K562 (cell line): ENCODE measurements around the gene PTGER3. TPM values are rescaled to one million over a fixed set of nuclear protein-coding genes. Genes with fewer than 3 reads are reported as not detected.
A peak's percentile ranks its signal among the peaks of the same experiment; 100 is the strongest.

ENCODE experiments used
- ATAC-seq: fragments of 200-7000 bp; cut with Tn5 transposase; 3 replicates; pipeline ENCODE4 v1.9.1; 2020; ENCODE audit warnings: moderate library complexity
- BruUV-seq: library from RNA; stranded (reverse); fragments of 400-500 nt; replicated peaks from 2 replicates; lab custom pipeline; 2021; lab: Mats Ljungman, UMichigan
- CTCF ChIA-PET: fragments of 300-600 bp; formaldehyde crosslinking; extraction: SDS; loops from one replicate; lab custom pipeline; 2021; ENCODE audit warnings: low intra/inter-chr PET ratio; lab: Yijun Ruan, JAX
- POLR2A ChIA-PET: fragments of 300-600, 350-650 bp; sonication (Branson Sonifier 250); formaldehyde crosslinking; extraction: SDS; loops from one replicate; lab custom pipeline; 2021; ENCODE audit warnings: antibody characterized with exemption, inconsistent platforms; lab: Yijun Ruan, JAX
- DNase-seq, 4 experiments: peaks; one replicate each; pipeline versions ENCODE4 v3.0.0 to v3.0.0-alpha.2; 2011 to 2018; ENCODE audit warnings: low spot score in 3 of 4, mixed read lengths in 3 of 4; ENCODE audit errors: extremely low read depth in 1 of 4
- FAIRE-seq: peaks from 2 replicates; lab custom pipeline; 2011; peaks lifted over from hg19 to GRCh38; lab: Jason Lieb, UNC
- H2AFZ ChIP-seq: 2 replicates; pipeline ENCODE4 v1.6.0; 2011; ENCODE audit warnings: low read depth, low read length, control low read depth, inconsistent platforms
- H3K27ac ChIP-seq: fragments of 200-600 bp; 3 replicates; pipeline ENCODE4 v1.8.0; 2011; ENCODE audit warnings: low read depth, mild to moderate bottlenecking, control low read depth, inconsistent platforms, low read length, moderate library complexity, mixed read lengths; ENCODE audit errors: extremely low read depth
- H3K27me3 ChIP-seq, 2 experiments: fragments of 300-600 bp in 1 of 2; 2 replicates in 1 of 2; 3 replicates in 1 of 2; pipeline versions ENCODE4 v1.6.0 to v1.8.0; 2011; ENCODE audit warnings: inconsistent platforms in 2 of 2, low read length in 2 of 2, mild to moderate bottlenecking in 1 of 2, mixed read lengths in 1 of 2, moderate library complexity in 1 of 2; ENCODE audit not compliant: control insufficient read depth in 2 of 2, insufficient read depth in 2 of 2
- H3K36me3 ChIP-seq: fragments of 300-600 bp; 3 replicates; pipeline ENCODE4 v1.8.0; 2011; ENCODE audit warnings: mild to moderate bottlenecking, low read length, inconsistent platforms; ENCODE audit not compliant: control insufficient read depth, insufficient read depth
- H3K4me1 ChIP-seq, 2 experiments: fragments of 200-600 bp in 1 of 2; replicated peaks in 1 of 2; 2 replicates in 1 of 2; 3 replicates in 1 of 2; pipeline versions ENCODE4 v1.5.1 to v1.8.0; 2011; ENCODE audit warnings: inconsistent platforms in 2 of 2, low read length in 2 of 2, mild to moderate bottlenecking in 1 of 2, mixed read lengths in 1 of 2, moderate library complexity in 1 of 2; ENCODE audit not compliant: control insufficient read depth in 2 of 2, insufficient read depth in 2 of 2
- H3K4me2 ChIP-seq: 2 replicates; pipeline ENCODE4 v1.6.1; 2011; ENCODE audit warnings: low read length, control low read depth, inconsistent platforms, mixed read lengths; ENCODE audit not compliant: insufficient read depth
- H3K4me3 ChIP-seq: fragments of 200-600 bp; sonication (generic), shearing (Covaris generic); 2 replicates; pipeline ENCODE4 v1.5.1; 2016; ENCODE audit warnings: control low read depth, inconsistent platforms
- H3K79me2 ChIP-seq: fragments of 200-600 bp; 3 replicates; pipeline ENCODE4 v1.8.0; 2011; ENCODE audit warnings: low read length, inconsistent platforms; ENCODE audit not compliant: control insufficient read depth, insufficient read depth
- H3K9ac ChIP-seq, 2 experiments: 2 replicates each; pipeline versions ENCODE4 v1.6.0 to v1.6.1; 2011; ENCODE audit warnings: low read depth in 2 of 2, low read length in 2 of 2, control low read depth in 1 of 2, inconsistent platforms in 1 of 2, mild to moderate bottlenecking in 1 of 2, mixed read lengths in 1 of 2; ENCODE audit not compliant: insufficient read depth in 1 of 2
- H3K9me1 ChIP-seq: one replicate; pipeline ENCODE4 v1.6.0; 2011; ENCODE audit warnings: inconsistent platforms, mild to moderate bottlenecking, low read length, moderate library complexity; ENCODE audit not compliant: control insufficient read depth, insufficient read depth
- H3K9me3 ChIP-seq: replicated peaks from 2 replicates; pipeline ENCODE4 v1.5.1; 2011; ENCODE audit warnings: low read depth, low read length, inconsistent platforms; ENCODE audit not compliant: control insufficient read depth, insufficient read depth
- H4K20me1 ChIP-seq: replicated peaks from 2 replicates; pipeline ENCODE4 v1.6.1; 2011; ENCODE audit warnings: low read length, inconsistent platforms, mixed read lengths; ENCODE audit not compliant: control insufficient read depth, insufficient read depth
- ARID2 ChIP-seq: fragments of 450-650 bp; IDR thresholded peaks from 2 replicates; pipeline ENCODE4 v1.6.1; 2017; ENCODE audit warnings: antibody characterized with exemption, mild to moderate bottlenecking
- FOSL1 ChIP-seq: fragments of 200-800 bp; sonication (Bioruptor generic); conservative IDR thresholded peaks from 2 replicates; pipeline ENCODE4 v1.6.1; 2016; ENCODE audit warnings: missing genetic modification characterization, missing compliant biosample characterization
- GABPB2 ChIP-seq: fragments of 250-450 bp; sonication (Bioruptor Pico); conservative IDR thresholded peaks from 2 replicates; pipeline ENCODE4 v1.5.1; 2021; ENCODE audit warnings: mild to moderate bottlenecking
- MAFG ChIP-seq: fragments of 450-650 bp; conservative IDR thresholded peaks from 2 replicates; pipeline ENCODE4 v1.6.1; 2016; ENCODE audit warnings: missing genetic modification characterization, missing compliant biosample characterization
- MCM2 ChIP-seq: fragments of 450-650 bp; IDR thresholded peaks from 2 replicates; pipeline ENCODE4 v1.6.1; 2017; ENCODE audit warnings: low read depth, mild to moderate bottlenecking
- MED1 ChIP-seq: sonication (generic); formaldehyde crosslinking; IDR thresholded peaks from 2 replicates; pipeline ENCODE4 v1.8.1; 2023; ENCODE audit warnings: missing genetic modification reagents, borderline replicate concordance
- NFXL1 ChIP-seq: fragments of 450-650 bp; formaldehyde crosslinking; IDR thresholded peaks from 2 replicates; pipeline ENCODE4 v1.4.0; 2021; ENCODE audit warnings: mild to moderate bottlenecking
- NKRF ChIP-seq: fragments of 450-650 bp; IDR thresholded peaks from 2 replicates; pipeline ENCODE4 v1.6.1; 2016; ENCODE audit warnings: borderline replicate concordance
- RAD51 ChIP-seq: fragments of 450-650 bp; IDR thresholded peaks from 2 replicates; pipeline ENCODE4 v1.7.1; 2016; ENCODE audit warnings: low read depth, mild to moderate bottlenecking, borderline replicate concordance
- SLC30A9 ChIP-seq: fragments of 250-450 bp; sonication (Bioruptor Pico); IDR thresholded peaks from 2 replicates; pipeline ENCODE4 v1.8.0; 2022; ENCODE audit warnings: mild to moderate bottlenecking, moderate library complexity
- U2AF2 ChIP-seq: fragments of 200-400 bp; formaldehyde crosslinking; optimal IDR thresholded peaks from 2 replicates; pipeline ENCODE3; 2017; ENCODE audit warnings: low read depth, mild to moderate bottlenecking, low read length
- ZNF785 ChIP-seq: fragments of 250-450 bp; sonication (Bioruptor Pico); IDR thresholded peaks from 2 replicates; pipeline ENCODE4 v1.4.0; 2020; ENCODE audit warnings: mild to moderate bottlenecking
- WGBS: fragments of 100-300 bp; shearing (Covaris generic); methylation state at CpG from one replicate; pipeline ENCODE4 v1.1.6; 2016; ENCODE audit warnings: low coverage, mixed read lengths; ENCODE audit not compliant: insufficient coverage; ENCODE audit errors: missing lambda C conversion rate; 5-methylcytosine and 5-hydroxymethylcytosine counted together
- in situ Hi-C: fragments of 300-500 bp; cut with MboI; formaldehyde crosslinking; loops from 4 replicates; pipeline ENCODE4 v1.15.0; 2018; ENCODE audit warnings: inconsistent platforms, mixed read lengths
- intact Hi-C: fragments of 100-400 bp; cut with micrococcal nuclease; formaldehyde crosslinking; loops from 2 replicates; pipeline ENCODE4 v1.14.2; 2022
- polyA plus RNA-seq, 8 experiments: library from polyadenylated mRNA; depleted of rRNA in 4 of 8; stranded (reverse) in 5 of 8; unstranded in 3 of 8; fragments of >200 nt; fragmentation: Nextera tagmentation in 2 of 8; fragmentation: Illumina TruSeq in 1 of 8; extraction: Ambion mirVana in 2 of 8; extraction: Trizol in 1 of 8; gene quantifications; 2 replicates each; pipeline versions ENCODE4 v1.2.1 to v1.2.3, GENCODE V29; 2011 to 2014; ENCODE audit warnings: inconsistent platforms in 1 of 8, missing spikeins in 1 of 8
- total RNA-seq, 7 experiments: library from RNA; depleted of rRNA in 6 of 7; stranded (reverse); fragments of >200 nt in 6 of 7; fragmentation: Illumina TruSeq in 2 of 7; extraction: Trizol in 2 of 7; gene quantifications; 2 replicates each; pipeline versions ENCODE4 v1.2.1 to v1.2.3, GENCODE V29; 2011 to 2021; ENCODE audit warnings: low replicate concordance in 1 of 7

PTGER3 gene
- total and polyA plus RNA-seq, 9 of the 15 experiments (the other 6 are each of a cell fraction or from before 2014, with no cell fraction given) = 3.8 to 28.5 (median 14.2) TPM

- TF ChIP-seq NKRF = no peak
- TF ChIP-seq ARID2 = no peak
- no peak for TF ChIP-seq MED1 (CRISPR knock-in tag)
- TF ChIP-seq SLC30A9 (CRISPR knock-in tag) = no peak
- TF ChIP-seq U2AF2 = no peak
- no peak for TF ChIP-seq ZNF785 (CRISPR knock-in tag)
- no peak for TF ChIP-seq MCM2
Measured at GRCh38 chr1:71018791-71019190, 28.8 kb downstream of the PTGER3 start (continued).

GRCh38 chr1:71015745-71016144, 31.9 kb downstream of the PTGER3 start:
- peaks cover 0 to 7% of the 10 kb centered on the region in 2 experiments; a peak in 2 of 5 replicates for H3K4me1 ChIP-seq
- H3K4me3 ChIP-seq = no peak overlapping the region
- 72% methylated on average over 5 of the region's 5 CpGs for WGBS
- DNase-seq = no peak
- H4K20me1 ChIP-seq = no peaks in the 10 kb centered on the region
- H3K27ac ChIP-seq = no peak overlapping the region
- peaks cover 68% of the 10 kb centered on the region for H3K79me2 ChIP-seq
- no TSS peak for BruUV-seq
- FAIRE-seq = no peak
- H3K9me1 ChIP-seq = no peaks in the 10 kb centered on the region
- TF ChIP-seq MAFG (tag) (0 out of 2 replicates have a peak, but pooled peaks have one; percentile 2), GABPB2 (CRISPR knock-in tag) (no peak), FOSL1 (tag) (0 out of 2 replicates have a peak, but pooled peaks have one; percentile 1), NFXL1 (no peak), RAD51 (no peak)
- in situ Hi-C loops = no loop called here
- H3K36me3 ChIP-seq = peaks cover 24% of the 10 kb centered on the region
- ChIA-PET CTCF (no interaction called here), POLR2A (no interaction called here)
- no peak overlapping the region for H3K9ac ChIP-seq
- no peak for ATAC-seq
- intact Hi-C loops = no loop called here
- H3K9me3 ChIP-seq = no peaks in the 10 kb centered on the region
- H3K27me3 ChIP-seq = no peaks in the 10 kb centered on the region
- no peak overlapping the region for H3K4me2 ChIP-seq
- H2AFZ ChIP-seq = no peak overlapping the region
